GM18499 (cell line): Measurements from ENCODE around the gene C19orf47.

ENCODE experiments used
- ATAC-seq: cut with Tn5 transposase; IDR thresholded peaks from one replicate; pipeline ENCODE4 v1.9.1; 2021; ENCODE audit warnings: moderate number of reproducible peaks; ENCODE audit not compliant: insufficient read depth, unreplicated experiment

C19orf47 gene

GRCh38 chr19:40270362-40271089 is 77.7 kb downstream of the C19orf47 start:
- no peak for ATAC-seq
